NCI-H128 (cell line): Measurements from ENCODE around the gene ERLEC1.
"Not testable (repeated sequence)": the region's sequence is repeated elsewhere in the genome, so short reads cannot be mapped to it uniquely, and the experiment has no call there.

Source experiments
- DNase-seq: peaks from one replicate; lab custom pipeline; 2025; ENCODE audit not compliant: unreplicated experiment; lab: John Stamatoyannopoulos, UW

Gene ERLEC1

GRCh38 chr2:53786705-53787613 is at the start of gene ERLEC1, which contains the start of gene ASB3:
Gene ERLEC1 (plus strand): TSS chr2:53787044. CDS start chr2:53787211, 167 bp downstream.
Gene ASB3 (minus strand): TSS chr2:53786953. CDS start chr2:53765572, 21,381 bp downstream.
- peak; percentile 81 for DNase-seq

DNA sequence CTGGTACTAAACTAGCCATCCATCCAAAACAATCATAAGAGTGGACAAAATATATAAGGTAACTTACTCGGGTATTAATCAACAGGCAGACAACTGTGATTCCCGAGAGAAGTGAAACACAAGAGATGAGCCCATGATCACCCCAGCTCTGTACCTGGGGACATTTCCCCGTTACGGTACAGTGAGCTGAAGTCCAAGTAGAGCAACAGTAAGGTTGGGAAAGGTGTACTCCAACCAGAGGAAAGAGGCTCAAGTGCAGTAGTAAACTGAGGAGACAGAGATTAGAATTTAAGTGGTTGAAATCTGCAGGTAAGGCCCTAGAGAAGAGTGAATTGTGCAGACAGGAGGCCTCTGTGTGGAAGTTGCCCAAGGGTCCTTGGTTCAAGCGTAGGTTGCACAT is 49.8 kb upstream of the ERLEC1 start:
- DNase-seq, result no peak

GRCh38 chr2:53739032-53739431 is 47.8 kb upstream of the ERLEC1 start:
- no peak for DNase-seq

DNA sequence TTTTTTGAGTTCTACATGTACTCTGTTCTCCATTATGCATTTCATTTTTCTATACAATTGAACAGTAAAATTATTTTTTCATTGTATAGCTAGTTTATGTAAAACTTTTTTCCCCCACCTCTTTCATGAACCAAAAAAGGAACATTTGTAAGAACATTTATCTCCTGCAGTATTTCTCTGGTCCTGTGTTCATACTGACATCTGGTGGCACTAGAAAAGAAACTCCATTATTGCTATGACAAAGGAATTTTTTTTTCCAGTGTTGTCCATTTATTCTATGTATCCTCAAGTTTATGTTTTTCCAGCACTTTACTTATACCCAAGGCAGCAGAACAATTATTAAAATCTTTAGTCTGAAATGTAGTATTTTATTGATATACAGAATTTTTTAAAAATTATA is 46.7 kb upstream of the ERLEC1 start:
- DNase-seq, result no peak

GRCh38 chr2:53744395-53745065 is 42.3 kb upstream of the ERLEC1 start:
- DNase-seq, result no peak

GRCh38 chr2:53750041-53750768 is 36.6 kb upstream of the ERLEC1 start:
- DNase-seq, result no peak

- no peak for DNase-seq
Measured at GRCh38 chr2:53751728-53752127, 35.1 kb upstream of the ERLEC1 start.

DNA sequence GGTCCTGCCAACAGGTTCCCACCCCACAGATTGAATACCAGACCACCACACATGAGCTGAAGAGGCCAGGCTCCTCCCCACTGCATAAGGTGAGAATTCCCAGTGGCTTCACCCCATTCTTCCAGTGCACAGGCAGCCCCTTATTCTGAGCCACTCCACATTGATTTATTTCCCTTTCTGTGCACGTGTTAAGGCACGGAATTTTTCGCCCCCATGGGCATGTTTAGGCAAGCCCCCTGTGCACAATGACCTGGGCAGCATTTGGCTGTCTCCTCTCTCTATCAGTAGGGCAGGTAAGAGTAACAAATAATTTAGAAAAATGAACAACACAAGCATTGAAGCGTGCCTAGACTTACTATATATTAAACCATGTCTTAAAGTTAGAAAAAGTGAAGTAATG is 34.5 kb upstream of the ERLEC1 start:
- no peak for DNase-seq

- DNase-seq, result no peak
Measured at GRCh38 chr2:53753041-53753440, 33.8 kb upstream of the ERLEC1 start.

DNA sequence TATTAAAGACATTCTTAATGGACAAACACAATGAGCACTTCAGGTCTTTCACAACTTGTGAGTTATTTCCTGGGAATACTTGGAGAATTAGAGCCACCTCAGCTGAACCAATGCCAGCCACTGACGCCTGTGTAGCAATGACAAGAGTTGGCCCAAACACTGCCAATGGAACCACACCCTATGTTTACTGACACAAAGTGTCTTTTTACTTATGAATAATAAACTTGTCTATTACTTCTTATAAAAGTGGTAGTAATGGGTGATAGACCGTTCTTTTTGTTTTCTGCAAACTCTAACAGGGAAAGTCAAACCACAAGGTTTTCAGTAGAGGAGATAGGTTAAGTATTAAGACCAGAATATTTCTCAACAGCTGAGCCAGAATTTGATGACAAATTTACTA is 31.7 kb upstream of the ERLEC1 start:
- no peak for DNase-seq

DNA sequence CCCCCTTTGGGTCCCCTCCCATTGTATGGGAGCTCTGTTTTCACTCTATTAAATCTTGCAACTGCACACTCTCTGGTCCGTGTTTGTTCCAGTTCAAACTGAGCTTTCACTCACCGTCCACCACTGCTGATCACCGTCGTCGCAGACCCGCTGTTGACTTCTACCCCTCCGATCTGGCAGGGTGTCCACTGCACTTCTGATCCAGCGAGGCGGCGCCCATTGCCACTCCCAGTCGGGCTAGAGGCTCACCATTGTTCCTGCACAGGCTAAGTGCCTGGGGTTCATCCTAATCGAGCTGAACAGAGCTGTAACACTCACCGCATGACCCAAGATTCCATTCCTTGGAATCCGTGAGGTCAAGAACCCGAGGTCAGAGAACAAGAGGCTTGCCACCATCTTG is 30.2 kb upstream of the ERLEC1 start:
- no peak for DNase-seq

DNA sequence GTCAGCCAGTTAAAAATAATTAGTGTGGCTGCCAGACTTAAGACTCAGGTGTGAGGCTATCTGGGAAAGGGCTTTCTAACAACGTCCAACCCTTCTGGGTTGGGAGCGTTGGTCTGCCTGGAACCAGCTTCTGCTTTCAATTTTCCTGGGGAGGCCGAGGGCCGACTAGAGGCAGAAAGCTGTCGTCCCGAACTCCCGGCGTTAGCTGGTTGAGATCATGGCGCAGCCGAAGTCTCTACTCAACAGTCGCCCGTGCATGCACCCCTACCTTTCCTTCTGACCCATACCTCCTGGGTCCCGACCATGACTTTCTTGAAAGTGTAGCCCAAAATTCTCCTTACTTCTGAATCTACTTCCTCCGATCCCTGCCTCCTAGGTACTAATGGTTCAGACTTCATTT is 29.6 kb upstream of the ERLEC1 start:
- not testable (repeated sequence) for DNase-seq

DNA sequence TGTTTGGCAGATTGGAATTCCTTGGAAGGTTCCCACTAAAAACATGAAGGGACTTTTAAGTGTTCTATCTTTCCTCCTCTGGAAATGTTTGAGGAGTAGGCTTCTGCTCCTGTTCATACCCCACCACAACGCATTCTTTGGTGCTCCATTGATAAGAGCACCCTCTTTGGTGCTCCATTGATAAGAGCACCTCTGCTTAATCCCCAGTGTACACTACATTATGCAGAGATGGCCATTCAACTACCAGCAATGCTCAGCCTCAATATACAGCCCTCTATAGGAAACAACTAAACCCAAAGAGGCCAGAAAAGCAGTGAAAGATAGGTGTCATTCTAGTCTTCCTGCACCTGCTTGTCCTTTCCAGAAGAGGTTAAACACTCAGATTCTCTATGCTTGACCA is 21.1 kb upstream of the ERLEC1 start:
- DNase-seq, result no peak

GRCh38 chr2:53767405-53768241 is 19.2 kb upstream of the ERLEC1 start, which contains the start of gene CHAC2:
Gene CHAC2 (plus strand): TSS chr2:53767804. CDS start chr2:53767887, 83 bp downstream.
- peak; percentile 64 for DNase-seq

DNA sequence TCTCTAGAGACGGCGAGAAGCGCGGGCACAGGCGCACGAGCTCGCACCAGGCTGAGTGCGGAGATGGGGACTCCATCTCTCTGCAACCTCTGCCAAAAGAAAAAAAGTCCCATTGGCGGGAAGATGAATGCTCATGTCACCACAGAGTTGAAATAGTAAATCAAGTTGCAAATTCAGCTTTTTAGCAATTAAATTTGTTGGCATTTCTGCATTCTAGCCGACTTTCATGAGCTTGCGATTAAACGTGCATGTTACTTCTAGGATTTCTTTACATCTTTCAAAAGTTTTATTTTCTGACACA is 18.7 kb upstream of the ERLEC1 start:
- DNase-seq, result no peak

DNA sequence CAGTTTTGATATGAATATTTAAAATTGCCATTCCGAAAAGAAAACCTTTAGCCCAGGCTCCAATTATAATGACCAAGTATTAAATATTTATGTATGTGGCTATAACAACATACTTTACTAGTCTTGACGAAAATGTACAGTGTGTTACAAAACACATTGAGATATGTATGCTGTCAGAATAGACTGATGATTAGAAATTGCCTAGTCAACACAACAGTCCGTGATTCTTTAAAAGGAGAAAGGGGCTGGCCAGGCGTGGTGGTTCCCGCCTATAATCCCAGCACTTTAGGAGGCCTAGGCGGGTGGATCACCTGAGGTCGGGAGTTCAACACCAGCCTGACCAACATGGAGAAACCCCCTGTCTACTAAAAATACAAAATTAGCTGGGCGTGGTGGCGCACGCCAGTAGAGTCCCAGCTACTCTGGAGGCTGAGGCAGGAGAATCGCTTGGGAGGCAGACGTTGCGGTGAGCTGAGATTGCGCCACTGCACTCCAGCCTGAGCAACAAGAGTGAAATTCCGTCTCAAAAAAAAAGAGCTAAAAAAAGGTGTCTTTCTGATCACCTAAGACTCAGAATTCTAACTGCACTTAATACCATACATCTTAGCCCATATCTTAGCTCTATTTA is 17.4 kb upstream of the ERLEC1 start:
- no peak for DNase-seq

DNA sequence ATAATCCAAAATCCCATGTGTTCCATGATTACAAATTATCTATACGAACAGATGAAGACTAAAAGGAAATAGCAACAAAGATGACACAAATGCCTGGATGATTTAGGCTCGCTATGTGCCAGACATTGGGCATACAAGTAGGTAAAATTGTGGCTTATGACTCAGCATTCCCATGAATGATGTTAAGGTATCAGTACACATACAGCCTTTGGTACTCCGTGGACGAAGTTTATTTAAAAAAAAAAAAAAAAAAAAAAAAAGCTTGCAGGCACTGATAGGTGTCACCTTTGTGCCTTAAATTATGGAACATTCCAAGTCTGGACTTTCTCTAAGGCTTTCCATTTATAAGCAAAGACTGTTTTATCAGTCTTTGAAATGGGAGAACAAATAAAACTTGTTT is 16.6 kb upstream of the ERLEC1 start:
- DNase-seq, result no peak

- DNase-seq, result no peak
Measured at GRCh38 chr2:53777134-53777533, 9.7 kb upstream of the ERLEC1 start.

GRCh38 chr2:53778536-53779162 is 8.2 kb upstream of the ERLEC1 start:
- DNase-seq, result no peak

- DNase-seq, result no peak
Measured at GRCh38 chr2:53780056-53780455, 6.8 kb upstream of the ERLEC1 start.
